Neural cell (in vitro differentiated cells): ENCODE data around the gene ZNF804A. TPM values are rescaled to one million over a fixed set of nuclear protein-coding genes. Genes with fewer than 3 reads are reported as not detected.
"Not testable (repeated sequence)": the region's sequence is repeated elsewhere in the genome, so short reads cannot be mapped to it uniquely, and the experiment has no call there.

Source experiments
- H2AFZ ChIP-seq: fragments of 200-600, 300-800 bp; sonication (generic), shearing (Covaris generic); 2 replicates; pipeline ENCODE4 v1.6.0; 2014; ENCODE audit warnings: low read depth, mild to moderate bottlenecking, antibody characterized with exemption, low read length, moderate library complexity
- H3F3A ChIP-seq: fragments of 200-600 bp; shearing (Covaris generic); 2 replicates; pipeline ENCODE4 v1.6.1; 2016; ENCODE audit warnings: mild to moderate bottlenecking, moderate library complexity, mixed read lengths, antibody characterized with exemption, low read length; ENCODE audit not compliant: insufficient read depth, poor library complexity, severe bottlenecking
- H3K27ac ChIP-seq: fragments of 200-600, 300-800 bp; sonication (generic), shearing (Covaris generic); 2 replicates; pipeline ENCODE4 v1.5.1; 2014; ENCODE audit warnings: mild to moderate bottlenecking, low read length, moderate library complexity
- H3K27me3 ChIP-seq: fragments of 300-800, 200-600 bp; sonication (generic), shearing (Covaris generic); 2 replicates; pipeline ENCODE4 v1.6.0; 2014; ENCODE audit warnings: mild to moderate bottlenecking, low read depth, low read length, moderate library complexity; ENCODE audit not compliant: insufficient read depth
- H3K36me3 ChIP-seq: fragments of 300-800, 200-600 bp; sonication (generic), shearing (Covaris generic); 2 replicates; pipeline ENCODE4 v1.5.1; 2014; ENCODE audit warnings: mild to moderate bottlenecking, antibody characterized with exemption, low read length, moderate library complexity; ENCODE audit not compliant: insufficient read depth
- H3K4me2 ChIP-seq: fragments of 300-800, 200-600 bp; sonication (generic), shearing (Covaris generic); 2 replicates; pipeline ENCODE4 v1.6.0; 2014; ENCODE audit warnings: mild to moderate bottlenecking, low read length
- H3K4me3 ChIP-seq: fragments of 300-800, 200-600 bp; sonication (generic), shearing (Covaris generic); 2 replicates; pipeline ENCODE4 v1.5.1; 2014; ENCODE audit warnings: mild to moderate bottlenecking, low read length, moderate library complexity
- H3K79me2 ChIP-seq: fragments of 200-600 bp; shearing (Covaris generic); replicated peaks from 2 replicates; pipeline ENCODE4 v1.6.0; 2014; ENCODE audit warnings: mild to moderate bottlenecking, low read length, moderate library complexity; ENCODE audit not compliant: insufficient read depth
- H3K9ac ChIP-seq: fragments of 300-800, 200-600 bp; sonication (generic), shearing (Covaris generic); 2 replicates; pipeline ENCODE4 v1.6.1; 2016; ENCODE audit warnings: mild to moderate bottlenecking, low read length, mixed read lengths
- H3K9me2 ChIP-seq: fragments of 200-600 bp; shearing (Covaris generic); 2 replicates; pipeline ENCODE4 v1.6.1; 2016; ENCODE audit warnings: mild to moderate bottlenecking, low read length, mixed read lengths; ENCODE audit not compliant: insufficient read depth
- H3K9me3 ChIP-seq: fragments of 200-600, 300-800 bp; sonication (generic), shearing (Covaris generic); 2 replicates; pipeline ENCODE4 v1.6.1; 2016; ENCODE audit warnings: mild to moderate bottlenecking, mixed run types, low read length, moderate library complexity, mixed read lengths
- H4K20me1 ChIP-seq: fragments of 200-600 bp; shearing (Covaris generic); 2 replicates; pipeline ENCODE4 v1.6.1; 2016; ENCODE audit warnings: mild to moderate bottlenecking, mixed run types; ENCODE audit not compliant: insufficient read depth
- CTCF ChIP-seq: fragments of 450-650 bp; IDR thresholded peaks from 2 replicates; pipeline ENCODE4 v1.5.1; 2014; ENCODE audit warnings: antibody characterized with exemption, mild to moderate bottlenecking, moderate library complexity; ENCODE audit not compliant: poor library complexity, severe bottlenecking
- EP300 ChIP-seq: fragments of 450-650 bp; conservative IDR thresholded peaks from 2 replicates; pipeline ENCODE4 v1.6.1; 2014; ENCODE audit warnings: antibody characterized with exemption, mild to moderate bottlenecking, moderate library complexity; ENCODE audit not compliant: poor library complexity, severe bottlenecking
- EZH2 ChIP-seq: fragments of 200-600, 300-800 bp; shearing (Covaris generic), sonication (generic); IDR thresholded peaks from 2 replicates; pipeline ENCODE4 v1.6.1; 2014; ENCODE audit warnings: antibody characterized with exemption, low read length, borderline replicate concordance, mild to moderate bottlenecking; ENCODE audit not compliant: insufficient read depth, poor library complexity, severe bottlenecking
- MXI1 ChIP-seq: fragments of 450-650 bp; conservative IDR thresholded peaks from 2 replicates; pipeline ENCODE4 v1.6.1; 2014; ENCODE audit warnings: antibody characterized with exemption, mild to moderate bottlenecking; ENCODE audit not compliant: poor library complexity, severe bottlenecking
- POLR2AphosphoS5 ChIP-seq: IDR thresholded peaks from 2 replicates; pipeline ENCODE4 v1.6.1; 2012
- RAD21 ChIP-seq: fragments of 450-650 bp; conservative IDR thresholded peaks from 2 replicates; pipeline ENCODE4 v1.6.1; 2014; ENCODE audit warnings: antibody characterized with exemption, mild to moderate bottlenecking, moderate library complexity
- REST ChIP-seq: IDR thresholded peaks from 2 replicates; pipeline ENCODE4 v1.6.1; 2012; ENCODE audit warnings: borderline replicate concordance
- SMC3 ChIP-seq: fragments of 450-650 bp; conservative IDR thresholded peaks from 2 replicates; pipeline ENCODE4 v1.6.1; 2014; ENCODE audit warnings: antibody characterized with exemption, mild to moderate bottlenecking, moderate library complexity; ENCODE audit not compliant: poor library complexity
- TAF1 ChIP-seq: IDR thresholded peaks from 2 replicates; pipeline ENCODE4 v1.6.1; 2012; ENCODE audit warnings: low read depth
- polyA plus RNA-seq: library from polyadenylated mRNA; depleted of rRNA; stranded (reverse); fragments of >200 nt; gene quantifications from 2 replicates; pipeline ENCODE4 v1.2.3, GENCODE V29; 2014

The ZNF804A gene
- polyA plus RNA-seq, 1 donor from 2014 or later: 2.7 TPM

- Histone ChIP-seq H3K9ac (no peak overlapping the region), H3F3A (no peaks in the 10 kb centered on the region), H3K9me2 (no peaks in the 10 kb centered on the region), H3K4me3 (no peak overlapping the region), H3K79me2 (no peaks in the 10 kb centered on the region), H3K27me3 (no peaks in the 10 kb centered on the region), H3K27ac (no peak overlapping the region), H4K20me1 (no peaks in the 10 kb centered on the region), H3K4me2 (no peak overlapping the region), H3K9me3 (no peaks in the 10 kb centered on the region), H3K36me3 (no peaks in the 10 kb centered on the region), H2AFZ (no peak overlapping the region)
- TF ChIP-seq RAD21: no peak
- no peak for TF ChIP-seq CTCF
- TF ChIP-seq EZH2: no peak
- TF ChIP-seq TAF1: no peak
- TF ChIP-seq EP300: no peak
- no peak for TF ChIP-seq POLR2AphosphoS5
- no peak for TF ChIP-seq SMC3
- TF ChIP-seq REST: no peak
Observed at GRCh38 chr2:184756161-184756560, 157.8 kb downstream of the ZNF804A start.

GRCh38 chr2:184756885-184757284 is 158.6 kb downstream of the ZNF804A start:
- H3K27me3 ChIP-seq: no peaks in the 10 kb centered on the region
- H3F3A ChIP-seq: no peaks in the 10 kb centered on the region
- H3K79me2 ChIP-seq: no peaks in the 10 kb centered on the region
- H4K20me1 ChIP-seq: no peaks in the 10 kb centered on the region
- no peak overlapping the region for H3K4me3 ChIP-seq
- TF ChIP-seq RAD21 (no peak), EZH2 (no peak), TAF1 (no peak), SMC3 (no peak), CTCF (no peak), REST (no peak), MXI1 (no peak), POLR2AphosphoS5 (no peak), EP300 (no peak)
- no peak overlapping the region for H3K9ac ChIP-seq
- no peaks in the 10 kb centered on the region for H3K9me3 ChIP-seq
- H3K27ac ChIP-seq: no peak overlapping the region
- no peaks in the 10 kb centered on the region for H3K9me2 ChIP-seq
- no peak overlapping the region for H3K4me2 ChIP-seq
- no peak overlapping the region for H2AFZ ChIP-seq
- no peaks in the 10 kb centered on the region for H3K36me3 ChIP-seq

GRCh38 chr2:184759557-184760255 is 161.4 kb downstream of the ZNF804A start:
- H3K4me3 ChIP-seq, H3K79me2 ChIP-seq, H3K9ac ChIP-seq, H3K9me3 ChIP-seq, H3K36me3 ChIP-seq, H3F3A ChIP-seq, H3K4me2 ChIP-seq, H3K9me2 ChIP-seq, H3K27ac ChIP-seq, H2AFZ ChIP-seq, H3K27me3 ChIP-seq, H4K20me1 ChIP-seq: not testable (repeated sequence)
